ENCODE measurements around the gene ZACN. TPM values are rescaled to one million over a fixed set of nuclear protein-coding genes. Genes with fewer than 3 reads are reported as not detected.

Gene ZACN
- total and polyA plus RNA-seq, 12 donors = 0.06 to 3.3 (median 0.19) TPM; not detected in 7

DNA sequence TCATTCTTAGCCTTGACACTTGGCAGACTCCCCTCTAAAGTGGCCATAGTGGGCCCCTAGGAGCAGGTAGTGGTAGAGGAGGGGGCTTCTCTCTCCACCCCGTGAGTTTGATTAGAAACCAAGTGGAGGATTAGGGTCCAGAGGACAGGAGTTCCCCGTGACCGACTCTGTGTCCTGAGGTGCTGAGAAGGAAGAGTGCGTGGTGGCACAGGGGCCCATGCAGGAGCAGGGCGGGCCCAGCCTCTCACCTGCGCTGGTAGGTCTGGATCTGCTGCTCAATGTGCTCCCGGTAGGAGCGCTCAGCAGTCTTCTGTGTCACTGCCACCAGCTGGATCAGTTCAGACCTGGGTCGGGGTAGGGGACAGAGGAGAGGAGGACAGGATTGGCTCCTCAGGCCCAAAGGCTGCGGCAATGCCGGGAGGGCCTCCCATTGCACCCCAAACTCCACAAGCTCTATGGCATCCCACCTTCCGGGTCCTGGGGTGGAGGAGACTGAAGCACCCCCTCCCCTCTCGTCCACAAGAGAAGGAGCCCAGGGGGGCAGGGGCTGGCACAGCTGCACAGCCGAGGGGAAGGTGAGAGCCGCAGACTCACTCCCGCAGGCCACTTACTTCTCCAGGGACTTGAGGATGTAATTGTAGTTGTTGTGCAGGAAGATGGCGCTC is 6.2 kb downstream of the ZACN start:
- TF ChIP-seq, protein P1, sequence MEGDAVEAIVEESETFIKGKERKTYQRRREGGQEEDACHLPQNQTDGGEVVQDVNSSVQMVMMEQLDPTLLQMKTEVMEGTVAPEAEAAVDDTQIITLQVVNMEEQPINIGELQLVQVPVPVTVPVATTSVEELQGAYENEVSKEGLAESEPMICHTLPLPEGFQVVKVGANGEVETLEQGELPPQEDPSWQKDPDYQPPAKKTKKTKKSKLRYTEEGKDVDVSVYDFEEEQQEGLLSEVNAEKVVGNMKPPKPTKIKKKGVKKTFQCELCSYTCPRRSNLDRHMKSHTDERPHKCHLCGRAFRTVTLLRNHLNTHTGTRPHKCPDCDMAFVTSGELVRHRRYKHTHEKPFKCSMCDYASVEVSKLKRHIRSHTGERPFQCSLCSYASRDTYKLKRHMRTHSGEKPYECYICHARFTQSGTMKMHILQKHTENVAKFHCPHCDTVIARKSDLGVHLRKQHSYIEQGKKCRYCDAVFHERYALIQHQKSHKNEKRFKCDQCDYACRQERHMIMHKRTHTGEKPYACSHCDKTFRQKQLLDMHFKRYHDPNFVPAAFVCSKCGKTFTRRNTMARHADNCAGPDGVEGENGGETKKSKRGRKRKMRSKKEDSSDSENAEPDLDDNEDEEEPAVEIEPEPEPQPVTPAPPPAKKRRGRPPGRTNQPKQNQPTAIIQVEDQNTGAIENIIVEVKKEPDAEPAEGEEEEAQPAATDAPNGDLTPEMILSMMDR (IDR thresholded peaks at IDR 0.05) = no peak
- DNase-seq = no peak

DNA sequence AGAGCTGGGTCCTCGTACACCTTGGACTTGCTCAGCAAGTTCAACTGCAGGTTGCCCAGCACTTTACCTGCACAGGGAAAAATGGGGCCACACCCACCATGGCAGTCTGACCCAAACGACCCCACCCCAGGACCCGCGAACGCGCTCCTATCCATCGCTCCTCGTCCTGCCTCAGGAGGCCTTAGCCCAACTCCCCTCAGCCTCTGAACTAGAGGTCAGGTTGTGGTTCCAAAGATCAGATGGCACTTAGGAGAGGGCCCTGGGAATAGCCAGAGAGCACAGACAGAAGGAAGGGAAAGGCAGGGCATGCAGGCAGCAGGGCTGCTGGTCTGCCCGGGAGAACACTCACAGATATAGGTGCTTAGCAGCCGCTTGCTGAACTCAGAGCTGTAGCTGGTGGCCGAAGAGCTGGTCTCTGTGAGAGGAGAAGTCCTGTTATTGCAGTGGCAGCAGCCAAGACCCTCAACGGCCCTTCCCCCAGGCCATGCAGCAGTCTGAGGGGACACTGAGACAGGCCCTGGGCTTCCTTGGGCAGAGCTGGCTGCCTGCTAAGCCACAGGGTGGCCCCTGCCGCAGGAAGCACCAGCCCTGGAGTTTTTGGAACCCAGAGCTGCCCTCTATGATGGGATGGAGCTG is 6.9 kb downstream of the ZACN start:
- TF ChIP-seq POLR2A (IDR thresholded peaks at IDR 0.05) = no peak
- TF ChIP-seq, protein P1 (IDR thresholded peaks at IDR 0.05) = no peak
- peaks cover 0 to 78% of the 10 kb centered on the region in 2 donors for H3K36me3 ChIP-seq (replicated peaks in 1 of 2)
- H3K4me3 ChIP-seq = no peak overlapping the region
- intact Hi-C loops (cut with DNase I) = no loop called here
- no peaks in the 10 kb centered on the region for H3K9me3 ChIP-seq (replicated peaks in 1 of 3)
- H3K27me3 ChIP-seq = no peaks in the 10 kb centered on the region
- DNase-seq = no peak
- WGBS, 4 donors = 91 to 93% (median 92%) methylated on average over 9 to 13 of the region's 13 CpGs
- no peak overlapping the region for H3K27ac ChIP-seq
- H3K4me1 ChIP-seq (replicated peaks in 1 of 2) = no peaks in the 10 kb centered on the region

More for the DNA sequence above, 6.2 kb downstream of the ZACN start:
- H3K27ac ChIP-seq = no peak overlapping the region
- no peaks in the 10 kb centered on the region for H3K9me3 ChIP-seq (replicated peaks in 1 of 3)
- no peak overlapping the region for H3K4me3 ChIP-seq
- peaks cover 0 to 72% of the 10 kb centered on the region in 2 donors for H3K36me3 ChIP-seq (replicated peaks in 1 of 2)
- H3K27me3 ChIP-seq = no peaks in the 10 kb centered on the region
- intact Hi-C loops (cut with DNase I) = no loop called here
- 76 to 95% (median 83%) methylated on average over 6 to 17 of the region's 17 CpGs for WGBS, 4 donors
- H3K4me1 ChIP-seq (replicated peaks in 1 of 2) = no peaks in the 10 kb centered on the region

DNA sequence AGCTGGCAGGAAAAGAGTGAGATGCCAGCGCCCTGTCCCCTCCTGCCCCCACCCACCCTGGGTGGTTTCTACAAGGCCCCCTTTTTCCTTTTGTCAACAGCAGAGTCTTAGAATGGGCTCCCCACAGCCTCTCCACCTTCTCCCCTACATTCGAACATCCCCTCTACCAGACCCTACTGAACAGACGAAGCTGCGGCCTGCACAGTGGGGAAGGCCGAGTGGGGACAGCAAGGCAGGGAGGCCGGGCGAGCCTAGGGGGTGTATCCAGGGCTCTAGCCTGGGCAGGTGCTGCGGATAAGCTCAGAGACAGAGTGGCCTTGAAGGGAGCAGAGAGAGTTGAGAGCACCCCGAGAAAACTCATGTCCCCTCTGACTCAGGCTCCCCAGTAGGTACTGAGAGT is 7.4 kb downstream of the ZACN start:
- Histone ChIP-seq H3K4me1 (replicated peaks in 1 of 2) (no peaks in the 10 kb centered on the region), H3K36me3 (replicated peaks in 1 of 2) (peaks cover 0 to 82% of the 10 kb centered on the region in 2 donors), H3K27me3 (no peaks in the 10 kb centered on the region), H3K4me3 (no peak overlapping the region), H3K9me3 (replicated peaks in 1 of 3) (no peaks in the 10 kb centered on the region), H3K27ac (no peak overlapping the region)
- intact Hi-C loops (cut with DNase I) = no loop called here
- DNase-seq = no peak
- WGBS, 4 donors = 92 to 100% (median 94%) methylated on average over 5 to 9 of the region's 9 CpGs
- TF ChIP-seq POLR2A (IDR thresholded peaks at IDR 0.05) = no peak
- TF ChIP-seq, protein P1 (IDR thresholded peaks at IDR 0.05) = no peak

DNA sequence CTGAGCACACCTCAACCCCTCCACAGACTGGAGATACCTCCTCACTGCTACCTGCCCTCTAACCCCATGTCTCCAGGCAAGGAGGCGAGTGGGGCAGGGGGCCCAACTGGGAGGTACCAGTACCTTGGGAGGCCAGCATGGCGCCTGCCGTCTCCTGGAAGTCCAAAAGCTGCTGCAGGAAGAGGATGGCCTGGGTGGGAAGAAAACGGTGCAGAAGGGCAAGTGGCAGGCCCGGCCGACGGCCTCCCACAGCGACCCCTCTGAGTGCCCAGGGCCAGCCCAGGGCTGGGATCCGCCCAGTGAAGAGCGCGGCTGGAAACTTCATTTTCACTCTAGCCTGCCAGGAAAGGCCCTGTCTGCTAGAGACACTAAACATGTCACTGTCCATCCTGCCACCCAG is 8.5 kb downstream of the ZACN start:
- Histone ChIP-seq H3K9me3 (replicated peaks in 1 of 3) (no peaks in the 10 kb centered on the region), H3K27me3 (no peaks in the 10 kb centered on the region), H3K4me3 (no peak overlapping the region), H3K4me1 (replicated peaks in 1 of 2) (no peaks in the 10 kb centered on the region), H3K27ac (no peak overlapping the region), H3K36me3 (replicated peaks in 1 of 2) (peaks cover 0 to 91% of the 10 kb centered on the region in 2 donors)
- DNase-seq = no peak
- 83 to 95% (median 86%) methylated on average over 7 to 11 of the region's 11 CpGs for WGBS, 4 donors
- intact Hi-C loops (cut with DNase I) = no loop called here
- TF ChIP-seq, protein P1 (IDR thresholded peaks at IDR 0.05) = no peak
- no peak for TF ChIP-seq POLR2A (IDR thresholded peaks at IDR 0.05)
